ENCODE measurements around the gene PRLR.

Gene PRLR

GRCh38 chr5:35266276-35266675 is 36.0 kb upstream of the PRLR start:
- Histone ChIP-seq H3F3A (ENCODE audit: control insufficient read depth, insufficient read depth) (no peaks in the 10 kb centered on the region), H4K20me1 (ENCODE audit: control insufficient read depth, insufficient read depth, low read depth, low read length) (no peaks in the 10 kb centered on the region), H3K27ac (ENCODE audit: low read depth, low read length) (no peak overlapping the region), H3K4me3 (ENCODE audit: low read length) (no peak overlapping the region), H3K4me1 (ENCODE audit: control insufficient read depth, low read length) (no peaks in the 10 kb centered on the region), H3K36me3 (ENCODE audit: control insufficient read depth, low read length) (no peaks in the 10 kb centered on the region), H3K79me2 (ENCODE audit: control insufficient read depth, low read length) (no peaks in the 10 kb centered on the region), H3K4me2 (ENCODE audit: low read length) (no peak overlapping the region), H3K9me3 (ENCODE audit: control insufficient read depth, insufficient read depth, low read length) (no peaks in the 10 kb centered on the region), H3K9me2 (replicated peaks; ENCODE audit: control insufficient read depth, low read length) (no peaks in the 10 kb centered on the region), H3K27me3 (ENCODE audit: control insufficient read depth, low read length) (no peaks in the 10 kb centered on the region)
- no peak for TF ChIP-seq EZH2phosphoT487 (IDR thresholded peaks at IDR 0.05; ENCODE audit: borderline replicate concordance, low read length)
- no peak for TF ChIP-seq CTCF (IDR thresholded peaks at IDR 0.05; ENCODE audit: low read depth, low read length, poor library complexity, severe bottlenecking)

- Histone ChIP-seq H3K4me2 (ENCODE audit: low read length) (no peak overlapping the region), H3K36me3 (ENCODE audit: control insufficient read depth, low read length) (no peaks in the 10 kb centered on the region), H3K27ac (ENCODE audit: low read depth, low read length) (no peak overlapping the region), H3K27me3 (ENCODE audit: control insufficient read depth, low read length) (no peaks in the 10 kb centered on the region), H3K4me1 (ENCODE audit: control insufficient read depth, low read length) (no peaks in the 10 kb centered on the region), H3K9me2 (replicated peaks; ENCODE audit: control insufficient read depth, low read length) (no peaks in the 10 kb centered on the region), H3K79me2 (ENCODE audit: control insufficient read depth, low read length) (no peaks in the 10 kb centered on the region), H3K4me3 (ENCODE audit: low read length) (no peak overlapping the region), H3K9me3 (ENCODE audit: control insufficient read depth, insufficient read depth, low read length) (no peaks in the 10 kb centered on the region), H3F3A (ENCODE audit: control insufficient read depth, insufficient read depth) (no peaks in the 10 kb centered on the region), H4K20me1 (ENCODE audit: control insufficient read depth, insufficient read depth, low read depth, low read length) (no peaks in the 10 kb centered on the region)
- TF ChIP-seq EZH2phosphoT487 (IDR thresholded peaks at IDR 0.05; ENCODE audit: borderline replicate concordance, low read length) (no peak), CTCF (IDR thresholded peaks at IDR 0.05; ENCODE audit: low read depth, low read length, poor library complexity, severe bottlenecking) (no peak)
These were observed 34.2 kb upstream of the PRLR start for GRCh38 chr5:35264509-35264908.

- Histone ChIP-seq H3K4me3 (ENCODE audit: low read length) (no peak overlapping the region), H3K4me1 (ENCODE audit: control insufficient read depth, low read length) (no peaks in the 10 kb centered on the region), H3K36me3 (ENCODE audit: control insufficient read depth, low read length) (no peaks in the 10 kb centered on the region), H3K9me2 (replicated peaks; ENCODE audit: control insufficient read depth, low read length) (no peaks in the 10 kb centered on the region), H4K20me1 (ENCODE audit: control insufficient read depth, insufficient read depth, low read depth, low read length) (no peaks in the 10 kb centered on the region), H3K79me2 (ENCODE audit: control insufficient read depth, low read length) (no peaks in the 10 kb centered on the region), H3K9me3 (ENCODE audit: control insufficient read depth, insufficient read depth, low read length) (no peaks in the 10 kb centered on the region), H3K27ac (ENCODE audit: low read depth, low read length) (no peak overlapping the region), H3K4me2 (ENCODE audit: low read length) (no peak overlapping the region), H3F3A (ENCODE audit: control insufficient read depth, insufficient read depth) (no peaks in the 10 kb centered on the region), H3K27me3 (ENCODE audit: control insufficient read depth, low read length) (no peaks in the 10 kb centered on the region)
- TF ChIP-seq CTCF (IDR thresholded peaks at IDR 0.05; ENCODE audit: low read depth, low read length, poor library complexity, severe bottlenecking) (no peak), EZH2phosphoT487 (IDR thresholded peaks at IDR 0.05; ENCODE audit: borderline replicate concordance, low read length) (no peak)
These were observed 33.1 kb upstream of the PRLR start for GRCh38 chr5:35263266-35263877.

All from DOHH2 (cell line).